Measurements from ENCODE around the gene PRRT3.

DNA sequence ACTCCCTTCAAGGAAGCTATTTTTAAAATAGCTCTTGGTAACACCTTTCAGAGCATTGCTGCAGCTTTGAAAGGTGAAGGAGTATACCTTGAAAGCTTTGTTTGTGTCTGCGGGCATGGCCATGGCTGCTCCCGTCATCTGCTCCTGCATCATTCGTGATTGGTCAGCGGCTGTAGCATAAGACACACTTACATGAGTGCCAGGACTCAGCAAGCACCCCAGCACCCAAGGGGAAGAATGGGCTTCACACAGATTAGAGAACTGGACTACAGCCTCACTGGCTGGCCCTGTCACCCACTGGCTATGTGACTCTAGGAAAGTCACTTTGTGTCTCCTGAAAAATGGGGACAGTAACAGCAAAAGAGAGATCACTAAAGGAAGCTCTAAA lies 17.4 kb upstream of the PRRT3 start:
- no peak for TF ChIP-seq POLR2AphosphoS5 (IDR thresholded peaks at IDR 0.05; ENCODE audit: low read depth, low read length)
- TF ChIP-seq TAF1 (IDR thresholded peaks at IDR 0.05; ENCODE audit: borderline replicate concordance, insufficient read depth, low read length), result no peak
- TF ChIP-seq, protein P1, sequence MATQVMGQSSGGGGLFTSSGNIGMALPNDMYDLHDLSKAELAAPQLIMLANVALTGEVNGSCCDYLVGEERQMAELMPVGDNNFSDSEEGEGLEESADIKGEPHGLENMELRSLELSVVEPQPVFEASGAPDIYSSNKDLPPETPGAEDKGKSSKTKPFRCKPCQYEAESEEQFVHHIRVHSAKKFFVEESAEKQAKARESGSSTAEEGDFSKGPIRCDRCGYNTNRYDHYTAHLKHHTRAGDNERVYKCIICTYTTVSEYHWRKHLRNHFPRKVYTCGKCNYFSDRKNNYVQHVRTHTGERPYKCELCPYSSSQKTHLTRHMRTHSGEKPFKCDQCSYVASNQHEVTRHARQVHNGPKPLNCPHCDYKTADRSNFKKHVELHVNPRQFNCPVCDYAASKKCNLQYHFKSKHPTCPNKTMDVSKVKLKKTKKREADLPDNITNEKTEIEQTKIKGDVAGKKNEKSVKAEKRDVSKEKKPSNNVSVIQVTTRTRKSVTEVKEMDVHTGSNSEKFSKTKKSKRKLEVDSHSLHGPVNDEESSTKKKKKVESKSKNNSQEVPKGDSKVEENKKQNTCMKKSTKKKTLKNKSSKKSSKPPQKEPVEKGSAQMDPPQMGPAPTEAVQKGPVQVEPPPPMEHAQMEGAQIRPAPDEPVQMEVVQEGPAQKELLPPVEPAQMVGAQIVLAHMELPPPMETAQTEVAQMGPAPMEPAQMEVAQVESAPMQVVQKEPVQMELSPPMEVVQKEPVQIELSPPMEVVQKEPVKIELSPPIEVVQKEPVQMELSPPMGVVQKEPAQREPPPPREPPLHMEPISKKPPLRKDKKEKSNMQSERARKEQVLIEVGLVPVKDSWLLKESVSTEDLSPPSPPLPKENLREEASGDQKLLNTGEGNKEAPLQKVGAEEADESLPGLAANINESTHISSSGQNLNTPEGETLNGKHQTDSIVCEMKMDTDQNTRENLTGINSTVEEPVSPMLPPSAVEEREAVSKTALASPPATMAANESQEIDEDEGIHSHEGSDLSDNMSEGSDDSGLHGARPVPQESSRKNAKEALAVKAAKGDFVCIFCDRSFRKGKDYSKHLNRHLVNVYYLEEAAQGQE (IDR thresholded peaks at IDR 0.05; ENCODE audit: insufficient read depth in 1 of 2, low read depth in 2 of 2, low read length in 2 of 2), result no peak
- TF ChIP-seq SIN3A (IDR thresholded peaks at IDR 0.05; ENCODE audit: borderline replicate concordance, insufficient read depth, low read length), result no peak

Measured in PFSK-1 (cell line).